BJ (cell line): Measurements from ENCODE around the gene FAT2. TPM values are rescaled to one million over a fixed set of nuclear protein-coding genes. Genes with fewer than 3 reads are reported as not detected.

Experiments
- CTCF ChIA-PET: fragments of 350-600 bp; formaldehyde crosslinking; extraction: SDS; loops from one replicate; lab custom pipeline; 2021; ENCODE audit warnings: antibody characterized with exemption, inconsistent platforms; lab: Yijun Ruan, JAX
- POLR2A ChIA-PET: fragments of 300-600 bp; sonication (Branson Sonifier 250); formaldehyde crosslinking; extraction: SDS; loops from one replicate; lab custom pipeline; 2021; ENCODE audit warnings: antibody characterized with exemption; lab: Charles Lee
- DNase-seq: peaks from one replicate; pipeline ENCODE4 v3.0.0-alpha.2; 2011; ENCODE audit warnings: low read depth
- H3K27me3 ChIP-seq: 2 replicates; pipeline ENCODE4 v1.6.0; 2011; ENCODE audit warnings: low read length; ENCODE audit not compliant: control insufficient read depth, insufficient read depth
- H3K36me3 ChIP-seq: 2 replicates; pipeline ENCODE4 v1.5.1; 2011; ENCODE audit warnings: low read length; ENCODE audit not compliant: control insufficient read depth, insufficient read depth
- H3K4me3 ChIP-seq: 2 replicates; pipeline ENCODE4 v1.5.1; 2011; ENCODE audit warnings: low read depth, mild to moderate bottlenecking, control low read depth, low read length
- CTCF ChIP-seq: IDR thresholded peaks from 2 replicates; pipeline ENCODE4 v1.5.1; 2011; ENCODE audit warnings: low read depth, mild to moderate bottlenecking, control low read depth, inconsistent platforms, low read length, moderate library complexity; ENCODE audit not compliant: insufficient read depth
- polyA plus RNA-seq: library from polyadenylated mRNA; depleted of rRNA; stranded (reverse); fragments of >200 nt; gene quantifications from 2 replicates; pipeline ENCODE4 v1.2.3, GENCODE V29; 2011

The FAT2 gene
- polyA plus RNA-seq, 1 experiment: not detected

- ChIA-PET POLR2A (no interaction called here), CTCF (interaction anchor here (1.2 kb wide), 1 partner anchor 23 kb away, joined by 3 read pairs; no protein-coding TSS in a partner anchor)
- Histone ChIP-seq H3K27me3 (0 out of 2 replicates have a peak, but pooled peaks cover 3% of the 10 kb centered on the region), H3K4me3 (no peak overlapping the region), H3K36me3 (no peaks in the 10 kb centered on the region)
- DNase-seq: no peak
- no peak for TF ChIP-seq CTCF
These were observed 23.1 kb downstream of the FAT2 start for GRCh38 chr5:151568036-151568435.

GRCh38 chr5:151565971-151566370 is 25.2 kb downstream of the FAT2 start:
- no peak for DNase-seq
- no peaks in the 10 kb centered on the region for H3K36me3 ChIP-seq
- POLR2A ChIA-PET: no interaction called here
- H3K27me3 ChIP-seq: 0 out of 2 replicates have a peak, but pooled peaks cover 1% of the 10 kb centered on the region
- CTCF ChIA-PET: interaction anchor here (0.9 kb wide), 1 partner anchor 46 kb away, joined by 3 read pairs; no protein-coding TSS in a partner anchor
- no peak for TF ChIP-seq CTCF
- no peak overlapping the region for H3K4me3 ChIP-seq

GRCh38 chr5:151562019-151562707 is 29.0 kb downstream of the FAT2 start:
- POLR2A ChIA-PET: no interaction called here
- no peak overlapping the region for H3K4me3 ChIP-seq
- DNase-seq: no peak
- no peak for TF ChIP-seq CTCF
- H3K27me3 ChIP-seq: no peaks in the 10 kb centered on the region
- CTCF ChIA-PET: interaction anchor here (0.6 kb wide), 1 partner anchor 311 kb away, joined by 3 read pairs; no protein-coding TSS in a partner anchor
- no peaks in the 10 kb centered on the region for H3K36me3 ChIP-seq

- POLR2A ChIA-PET: no interaction called here
- Histone ChIP-seq H3K27me3 (no peaks in the 10 kb centered on the region), H3K36me3 (no peaks in the 10 kb centered on the region), H3K4me3 (no peak overlapping the region)
- no peak for DNase-seq
- CTCF ChIA-PET: interaction anchor here (1.1 kb wide), 1 partner anchor 14 kb away, joined by 3 read pairs; no protein-coding TSS in a partner anchor
- TF ChIP-seq CTCF: no peak
These were observed 33.2 kb downstream of the FAT2 start for GRCh38 chr5:151557951-151558350.

GRCh38 chr5:151557466-151557865 is 33.7 kb downstream of the FAT2 start:
- CTCF ChIA-PET: interaction anchor here (1.1 kb wide), 2 partner anchors 13 to 95 kb away, joined by 3 read pairs; no protein-coding TSS in a partner anchor
- Histone ChIP-seq H3K36me3 (no peaks in the 10 kb centered on the region), H3K27me3 (no peaks in the 10 kb centered on the region), H3K4me3 (no peak overlapping the region)
- POLR2A ChIA-PET: no interaction called here
- TF ChIP-seq CTCF: no peak
- no peak for DNase-seq
